GM18526 (cell line): ENCODE measurements around the gene FGD5.

Experiments
- POLR2A ChIP-seq: IDR thresholded peaks from 3 replicates; pipeline ENCODE4 v1.6.1; 2011; ENCODE audit not compliant: insufficient read length; ENCODE audit errors: extremely low read depth

FGD5 gene

DNA sequence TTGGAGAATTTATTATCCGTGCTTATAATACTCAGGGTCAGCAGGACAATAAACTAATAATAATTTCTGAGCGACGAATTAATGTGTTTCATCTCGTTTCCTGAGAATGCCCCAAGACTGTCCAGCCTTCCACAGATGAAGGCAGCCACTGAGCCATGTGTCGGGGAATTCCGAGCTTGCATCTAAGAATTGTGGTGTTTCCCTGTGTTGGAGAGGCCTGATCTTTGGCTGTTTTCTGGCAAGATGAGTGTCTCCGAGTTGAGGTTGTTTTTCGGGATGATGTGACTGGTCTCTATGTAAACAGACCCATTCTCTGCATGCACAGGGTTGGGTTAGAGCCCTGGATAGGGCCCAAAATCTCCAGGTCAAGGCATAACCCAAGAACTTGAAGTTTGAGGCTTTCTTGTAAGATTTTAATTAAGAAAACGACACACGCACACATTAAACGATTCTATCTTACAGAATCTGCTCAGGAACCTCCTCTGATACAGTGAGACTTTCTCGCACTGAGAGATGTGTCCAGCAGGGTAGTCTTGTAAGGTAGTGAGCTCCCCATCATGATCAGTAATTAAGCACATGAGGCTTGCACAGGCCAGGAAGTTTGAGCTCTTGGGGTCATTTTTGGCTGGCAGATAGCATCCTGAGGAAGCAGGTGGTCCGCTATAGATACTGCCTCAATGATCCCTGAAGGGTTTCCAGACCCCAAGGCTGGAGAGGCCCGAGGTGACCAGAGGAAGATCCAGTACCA, 14.4 kb downstream of the FGD5 start:
- TF ChIP-seq POLR2A = no peak

GRCh38 chr3:14834121-14834520, 15.4 kb downstream of the FGD5 start:
- TF ChIP-seq POLR2A = no peak

DNA sequence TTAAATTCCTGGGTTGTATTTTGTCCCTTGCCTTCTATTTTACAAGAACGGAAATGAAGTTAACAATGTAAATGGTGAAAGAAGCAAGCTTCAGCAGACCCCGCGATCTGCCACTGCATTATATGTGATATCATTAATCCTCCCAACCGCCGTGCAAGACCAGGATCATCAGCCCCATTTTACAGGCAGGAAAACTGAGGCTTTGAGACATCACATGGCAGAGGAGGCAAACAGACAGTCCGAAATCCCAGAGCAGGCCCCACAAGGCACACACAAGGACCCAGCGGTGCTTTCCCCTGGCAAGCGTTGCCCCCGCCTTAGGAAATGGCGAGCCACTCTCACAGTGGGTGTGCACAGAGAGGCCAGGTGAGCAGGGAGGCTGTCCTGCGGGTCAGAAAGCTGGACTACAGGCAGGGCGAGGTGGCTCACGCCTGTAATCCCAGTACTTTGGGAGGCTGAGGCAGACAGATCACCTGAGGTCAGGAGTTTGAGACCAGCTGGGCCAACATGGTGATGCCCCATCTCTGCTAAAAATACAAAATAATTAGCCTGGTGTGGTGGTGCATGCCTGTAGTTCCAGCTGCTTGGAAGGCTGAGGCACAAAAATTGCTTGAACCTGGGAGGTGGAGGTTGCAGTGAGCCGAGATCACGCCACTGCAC, 16.2 kb downstream of the FGD5 start:
- no peak for TF ChIP-seq POLR2A

DNA sequence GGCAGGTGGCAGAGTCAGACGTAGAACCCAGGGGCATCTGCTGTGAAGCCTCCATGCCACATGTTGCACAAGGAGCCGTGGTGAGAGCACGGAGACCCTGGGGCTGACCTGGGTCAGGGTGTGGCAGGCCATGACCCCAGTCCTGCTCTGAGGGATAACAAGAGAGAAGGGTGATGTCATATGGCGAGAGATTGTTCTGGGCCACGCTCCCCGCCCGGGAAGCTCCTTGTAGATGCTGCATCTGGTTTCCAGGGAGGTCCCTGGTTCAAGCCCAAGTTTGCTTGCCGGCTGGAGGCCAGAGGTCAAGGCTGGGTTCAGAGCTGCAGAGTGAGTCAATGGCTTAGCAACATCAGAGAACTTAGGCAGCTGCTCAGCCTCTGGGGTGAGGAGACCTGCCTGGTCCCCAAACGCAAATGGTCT, 17.3 kb downstream of the FGD5 start:
- TF ChIP-seq POLR2A = no peak

DNA sequence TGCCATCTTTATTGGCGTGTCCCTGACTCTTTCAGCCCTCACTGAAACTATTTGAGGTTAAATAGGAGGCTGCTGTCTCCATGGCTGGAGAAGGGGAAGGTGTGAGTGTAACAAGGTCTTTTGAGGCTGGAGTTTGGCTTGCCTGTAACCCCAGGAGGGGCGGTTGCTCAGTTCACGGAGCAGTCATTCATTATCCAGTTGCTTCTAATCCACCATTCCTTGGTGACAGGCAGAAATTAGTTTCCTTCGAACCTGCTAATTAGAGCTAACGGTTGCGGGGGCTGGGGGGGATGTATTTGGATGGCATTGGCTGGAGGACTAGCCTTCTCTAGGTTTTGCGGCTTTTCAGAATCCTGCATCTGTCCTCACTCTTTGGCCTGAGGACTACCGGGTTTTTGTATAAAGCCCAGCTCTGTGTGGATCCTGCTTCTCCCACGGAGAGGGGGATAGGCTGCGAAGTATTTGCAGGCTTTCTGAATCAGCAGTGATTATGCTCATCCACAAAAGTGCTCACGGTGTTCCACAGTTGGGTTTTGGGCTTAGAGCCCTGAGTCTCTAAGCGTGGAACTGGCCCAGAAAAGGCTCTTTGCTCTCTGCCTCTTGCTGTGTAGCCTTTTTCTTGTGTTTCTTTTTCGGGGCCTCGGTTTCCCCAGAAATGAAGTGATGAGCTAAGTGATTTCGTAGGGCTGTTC, 18.6 kb downstream of the FGD5 start:
- TF ChIP-seq POLR2A = no peak

GRCh38 chr3:14837878-14838258, 19.1 kb downstream of the FGD5 start:
- no peak for TF ChIP-seq POLR2A

DNA sequence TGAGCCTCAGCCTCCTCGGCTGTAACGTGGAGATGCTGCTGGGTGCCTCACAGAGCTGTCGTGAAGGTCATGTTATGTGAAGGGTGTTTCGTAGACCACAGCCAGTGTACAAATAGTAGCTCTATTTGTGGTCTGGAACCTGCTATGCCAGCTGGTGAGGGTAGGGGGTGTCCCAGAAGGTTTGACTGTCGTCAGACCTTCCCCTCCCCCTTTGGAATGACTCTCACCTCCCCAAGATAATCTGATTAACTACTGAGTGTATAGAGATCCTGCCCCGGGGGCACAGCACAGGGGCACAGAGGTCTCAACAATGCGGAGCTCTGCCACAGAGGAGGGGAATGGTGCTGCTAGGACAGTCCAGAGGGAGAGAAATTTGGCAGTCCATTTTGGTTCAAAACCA, 20.5 kb downstream of the FGD5 start:
- no peak for TF ChIP-seq POLR2A

GRCh38 chr3:14841836-14842235, 23.1 kb downstream of the FGD5 start:
- TF ChIP-seq POLR2A = no peak

- TF ChIP-seq POLR2A = no peak
Observed at GRCh38 chr3:14842277-14842676, 23.5 kb downstream of the FGD5 start.

- TF ChIP-seq POLR2A = no peak
Observed at GRCh38 chr3:14843321-14843720, 24.6 kb downstream of the FGD5 start.

- no peak for TF ChIP-seq POLR2A
Observed at GRCh38 chr3:14844386-14845170, 25.8 kb downstream of the FGD5 start.

- no peak for TF ChIP-seq POLR2A
Observed at GRCh38 chr3:14845180-14845579, 26.4 kb downstream of the FGD5 start.

DNA sequence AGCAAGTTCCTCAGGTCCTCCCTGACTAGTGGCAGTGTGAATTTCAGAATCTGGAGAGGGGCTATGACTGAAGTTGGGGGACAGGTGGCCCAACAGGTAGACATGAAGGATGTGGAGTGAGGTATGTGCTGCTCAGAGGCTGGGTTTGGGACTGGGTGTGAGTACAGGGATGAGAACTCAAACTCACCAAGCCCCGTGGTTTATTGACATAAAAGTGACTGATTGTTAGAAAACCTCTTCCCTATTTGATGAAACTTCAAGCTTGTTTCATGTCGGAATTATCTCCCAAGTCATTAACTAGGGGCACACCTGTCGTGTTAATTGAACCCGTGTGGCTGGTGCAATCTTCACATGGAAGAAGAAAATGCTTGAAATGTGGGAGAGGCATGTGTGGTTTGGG, 27.1 kb downstream of the FGD5 start:
- no peak for TF ChIP-seq POLR2A

GRCh38 chr3:14846226-14846880, 27.6 kb downstream of the FGD5 start:
- TF ChIP-seq POLR2A = no peak
